Stimulated activated naive CD8-positive, alpha-beta T cell treated with anti-CD3 and anti-CD28 coated beads, Interleukin-15, Interleukin-2, amounts not matched to agents 100 U/mL and 50 U/mL, for 24 hours (primary cell): ENCODE measurements around the gene ARFIP1.
A peak's percentile ranks its signal among the peaks of the same experiment; 100 is the strongest.
"Not testable (repeated sequence)": the region's sequence is repeated elsewhere in the genome, so short reads cannot be mapped to it uniquely, and the experiment has no call there.

ENCODE experiments used
- ATAC-seq: fragments of 150-1000 bp; cut with Tn5 transposase; one replicate; pipeline ENCODE4 v1.10.0; 2021
- DNase-seq: peaks from one replicate; pipeline ENCODE4 v3.0.0; 2021

Gene ARFIP1

GRCh38 chr4:152785639-152786615 lies 6.2 kb downstream of the ARFIP1 start:
- DNase-seq = no peak

GRCh38 chr4:152786627-152787026 lies 6.9 kb downstream of the ARFIP1 start:
- ATAC-seq = no peak
- no peak for DNase-seq

More at GRCh38 chr4:152785639-152786615, 6.2 kb downstream of the ARFIP1 start:
- no peak for ATAC-seq

GRCh38 chr4:152795891-152796290 lies 16.1 kb downstream of the ARFIP1 start:
- DNase-seq = no peak
- ATAC-seq = no peak

GRCh38 chr4:152803541-152803940 lies 23.8 kb downstream of the ARFIP1 start:
- ATAC-seq = no peak
- DNase-seq = no peak

GRCh38 chr4:152805071-152805650 lies 25.4 kb downstream of the ARFIP1 start:
- ATAC-seq (no peak), DNase-seq (no peak)

GRCh38 chr4:152805818-152806217 lies 26.1 kb downstream of the ARFIP1 start:
- ATAC-seq = no peak
- DNase-seq = no peak

GRCh38 chr4:152806501-152807125 lies 26.9 kb downstream of the ARFIP1 start:
- peak; percentile 34 for ATAC-seq
- no peak for DNase-seq

GRCh38 chr4:152807294-152807829 lies 27.6 kb downstream of the ARFIP1 start:
- ATAC-seq = peak; percentile 85
- no peak for DNase-seq

- ATAC-seq = no peak
- DNase-seq = no peak
Observed at GRCh38 chr4:152808670-152809069, 28.9 kb downstream of the ARFIP1 start.

- ATAC-seq = no peak
- no peak for DNase-seq
Observed at GRCh38 chr4:152810715-152811287, 31.0 kb downstream of the ARFIP1 start.

GRCh38 chr4:152815078-152815477 lies 35.3 kb downstream of the ARFIP1 start:
- ATAC-seq = no peak

GRCh38 chr4:152817331-152817730 lies 37.6 kb downstream of the ARFIP1 start:
- DNase-seq (no peak), ATAC-seq (no peak)

More at GRCh38 chr4:152815078-152815477, 35.3 kb downstream of the ARFIP1 start:
- DNase-seq = no peak

- ATAC-seq (peak; percentile 14), DNase-seq (no peak)
Observed at GRCh38 chr4:152819026-152819645, 39.4 kb downstream of the ARFIP1 start.

GRCh38 chr4:152820073-152820472 lies 40.3 kb downstream of the ARFIP1 start:
- DNase-seq = no peak
- ATAC-seq = no peak

GRCh38 chr4:152822323-152822722 lies 42.6 kb downstream of the ARFIP1 start:
- no peak for DNase-seq
- ATAC-seq = no peak

GRCh38 chr4:152824561-152824960 lies 44.8 kb downstream of the ARFIP1 start:
- ATAC-seq (no peak), DNase-seq (no peak)

GRCh38 chr4:152825336-152825735 lies 45.6 kb downstream of the ARFIP1 start:
- ATAC-seq (no peak), DNase-seq (no peak)

- DNase-seq = no peak
- no peak for ATAC-seq
Observed at GRCh38 chr4:152828122-152828521, 48.4 kb downstream of the ARFIP1 start.

GRCh38 chr4:152831416-152831815 lies 51.7 kb downstream of the ARFIP1 start:
- ATAC-seq = no peak
- DNase-seq = no peak

- DNase-seq (no peak), ATAC-seq (no peak)
Observed at GRCh38 chr4:152836936-152837335, 57.2 kb downstream of the ARFIP1 start.

- ATAC-seq, DNase-seq: not testable (repeated sequence)
Observed at GRCh38 chr4:152839729-152840128, 60.0 kb downstream of the ARFIP1 start.
